ENCODE measurements around the gene PERCC1. TPM values are rescaled to one million over a fixed set of nuclear protein-coding genes. Genes with fewer than 3 reads are reported as not detected.

PERCC1 gene
- total RNA-seq, 1 experiment from 2014 or later, result not detected

GRCh38 chr16:1433263-1433560 is 2.3 kb downstream of the PERCC1 start:
- Mint-ChIP-seq H3K4me1 (ENCODE audit: low read depth, unreplicated experiment) (no peaks in the 10 kb centered on the region), H3K4me3 (ENCODE audit: low read depth, unreplicated experiment) (no peak overlapping the region), H3K9me3 (ENCODE audit: low read depth, unreplicated experiment) (no peaks in the 10 kb centered on the region), H3K36me3 (ENCODE audit: insufficient read depth, unreplicated experiment) (peaks cover 11% of the 10 kb centered on the region), H3K27ac (ENCODE audit: unreplicated experiment) (no peak overlapping the region), H3K27me3 (ENCODE audit: unreplicated experiment) (peaks cover 36% of the 10 kb centered on the region)
- BruUV-seq (replicated peaks), result no TSS peak
- intact Hi-C loops (cut with micrococcal nuclease; ENCODE audit: unreplicated experiment), result no loop called here
- CTCF ChIA-PET, result interaction anchor here (1.1 kb wide), 1 partner anchor 11 kb away, joined by 3 read pairs; the partner anchor contains the start of gene CCDC154
- no peak for DNase-seq
- no peak for TF ChIP-seq CTCF (IDR thresholded peaks at IDR 0.05; ENCODE audit: unreplicated experiment)

- H3K4me3 Mint-ChIP-seq (ENCODE audit: low read depth, unreplicated experiment), result no peak overlapping the region
- peaks cover 31% of the 10 kb centered on the region for H3K27me3 Mint-ChIP-seq (ENCODE audit: unreplicated experiment)
- no peaks in the 10 kb centered on the region for H3K9me3 Mint-ChIP-seq (ENCODE audit: low read depth, unreplicated experiment)
- H3K27ac Mint-ChIP-seq (ENCODE audit: unreplicated experiment), result no peak overlapping the region
- no peak for DNase-seq
- intact Hi-C loops (cut with micrococcal nuclease; ENCODE audit: unreplicated experiment), result no loop called here
- TF ChIP-seq CTCF (IDR thresholded peaks at IDR 0.05; ENCODE audit: unreplicated experiment), result no peak
- H3K36me3 Mint-ChIP-seq (ENCODE audit: insufficient read depth, unreplicated experiment), result peaks cover 11% of the 10 kb centered on the region
- H3K4me1 Mint-ChIP-seq (ENCODE audit: low read depth, unreplicated experiment), result no peaks in the 10 kb centered on the region
- BruUV-seq (replicated peaks), result no TSS peak
- CTCF ChIA-PET, result interaction anchor here (1.1 kb wide), 1 partner anchor 10 kb away, joined by 3 read pairs; the partner anchor contains the start of gene CCDC154
These were observed 2.9 kb downstream of the PERCC1 start for GRCh38 chr16:1433756-1434155.

GRCh38 chr16:1434644-1435592 is 4.0 kb downstream of the PERCC1 start:
- H3K4me1 Mint-ChIP-seq (ENCODE audit: low read depth, unreplicated experiment), result no peaks in the 10 kb centered on the region
- no peak overlapping the region for H3K4me3 Mint-ChIP-seq (ENCODE audit: low read depth, unreplicated experiment)
- H3K27ac Mint-ChIP-seq (ENCODE audit: unreplicated experiment), result no peak overlapping the region
- CTCF ChIA-PET, result interaction anchor here (0.6 kb wide), 2 partner anchors 76 to 389 kb away, joined by 3 read pairs; no protein-coding TSS in a partner anchor
- no peaks in the 10 kb centered on the region for H3K9me3 Mint-ChIP-seq (ENCODE audit: low read depth, unreplicated experiment)
- H3K36me3 Mint-ChIP-seq (ENCODE audit: insufficient read depth, unreplicated experiment), result peaks cover 11% of the 10 kb centered on the region
- no TSS peak for BruUV-seq (replicated peaks)
- no peak for DNase-seq
- TF ChIP-seq CTCF (IDR thresholded peaks at IDR 0.05; ENCODE audit: unreplicated experiment), result no peak
- intact Hi-C loops (cut with micrococcal nuclease; ENCODE audit: unreplicated experiment), result no loop called here
- H3K27me3 Mint-ChIP-seq (ENCODE audit: unreplicated experiment), result peaks cover 19% of the 10 kb centered on the region

- no peak overlapping the region for H3K27ac Mint-ChIP-seq (ENCODE audit: unreplicated experiment)
- no TSS peak for BruUV-seq (replicated peaks)
- no peak for TF ChIP-seq CTCF (IDR thresholded peaks at IDR 0.05; ENCODE audit: unreplicated experiment)
- no peaks in the 10 kb centered on the region for H3K9me3 Mint-ChIP-seq (ENCODE audit: low read depth, unreplicated experiment)
- no peak overlapping the region for H3K4me3 Mint-ChIP-seq (ENCODE audit: low read depth, unreplicated experiment)
- no peak for DNase-seq
- CTCF ChIA-PET, result no interaction called here
- H3K36me3 Mint-ChIP-seq (ENCODE audit: insufficient read depth, unreplicated experiment), result peaks cover 11% of the 10 kb centered on the region
- intact Hi-C loops (cut with micrococcal nuclease; ENCODE audit: unreplicated experiment), result no loop called here
- no peaks in the 10 kb centered on the region for H3K4me1 Mint-ChIP-seq (ENCODE audit: low read depth, unreplicated experiment)
- peaks cover 12% of the 10 kb centered on the region for H3K27me3 Mint-ChIP-seq (ENCODE audit: unreplicated experiment)
These were observed 5.2 kb downstream of the PERCC1 start for GRCh38 chr16:1435921-1436697.
